SK-N-MC (cell line): ENCODE measurements around the gene WDR88.

Experiments used
- EZH2 ChIP-seq: fragments of 200-600 bp; sonication (generic); IDR thresholded peaks from one replicate; pipeline ENCODE4 v1.6.1; 2017; ENCODE audit warnings: antibody characterized with exemption
- POLR2AphosphoS5 ChIP-seq: IDR thresholded peaks from 2 replicates; pipeline ENCODE4 v1.6.1; 2012; ENCODE audit warnings: mild to moderate bottlenecking, low read depth, low read length, borderline replicate concordance

- TF ChIP-seq POLR2AphosphoS5 (no peak), EZH2 (no peak)
Measured at GRCh38 chr19:33212436-33213172, 80.7 kb downstream of the WDR88 start.
